ENCODE measurements around the gene ATF5.

DNA sequence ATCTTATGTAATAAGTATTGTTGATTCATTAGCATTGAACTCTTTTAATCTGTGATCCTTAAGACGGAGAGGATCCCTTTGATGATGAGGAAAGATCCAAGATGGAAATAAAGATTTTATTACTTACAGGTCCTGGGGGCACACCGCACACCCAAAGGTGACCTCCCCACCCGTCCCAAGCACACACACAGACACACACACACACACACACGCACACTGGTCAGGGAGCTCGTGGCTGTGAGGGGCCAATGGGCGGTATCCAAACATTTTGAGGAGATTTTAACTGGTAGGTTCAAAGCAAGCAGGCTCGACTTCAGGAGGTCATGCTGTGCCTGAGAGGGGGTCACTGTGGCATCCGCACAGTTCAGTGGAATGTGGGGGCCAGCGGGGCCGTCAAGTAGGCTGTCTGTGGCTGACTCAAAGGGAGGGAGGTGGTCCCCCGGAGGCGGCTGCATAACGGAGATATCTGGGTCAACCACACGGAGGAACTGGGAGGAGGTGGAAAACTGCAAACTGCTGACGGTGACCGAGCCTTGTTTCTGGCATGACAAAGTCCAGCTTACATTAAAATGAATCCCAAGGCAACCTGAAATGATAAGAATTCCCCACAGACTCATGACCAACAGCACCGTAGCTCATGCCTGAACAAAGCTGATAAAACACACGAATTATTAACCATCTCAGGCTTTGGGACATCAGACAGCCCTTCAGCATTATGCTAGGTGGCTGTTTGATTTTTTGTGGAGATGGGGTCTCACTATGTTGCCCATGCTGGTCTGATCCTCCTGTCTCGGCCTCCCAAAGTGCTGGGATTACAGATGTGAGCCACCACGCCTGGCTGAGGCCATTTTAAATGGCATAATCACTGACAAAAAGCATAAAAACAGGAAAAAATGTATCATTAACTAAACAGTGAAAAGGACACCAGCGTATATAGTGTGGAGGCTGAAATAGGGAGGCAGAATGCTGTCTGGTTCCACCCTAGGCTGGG lies 52.9 kb downstream of the ATF5 start:
- TF ChIP-seq CTCF (conservative IDR thresholded peaks at IDR 0.05), result no peak
- TF ChIP-seq EZH2 (IDR thresholded peaks at IDR 0.05; ENCODE audit: low read depth), result no peak
